Smooth muscle cell of the brain vasculature (primary cell): ENCODE measurements around the gene TENM4.

ENCODE experiments used
- DNase-seq: peaks from one replicate; pipeline ENCODE4 v3.0.0-alpha.2; 2012; ENCODE audit warnings: low read depth, low spot score

The TENM4 gene

GRCh38 chr11:79440571-79441460, at the start of gene TENM4:
TENM4 (minus strand) TSS chr11:79441030; CDS start chr11:79069944, 371,086 bp downstream.
- DNase-seq: peak; percentile 39

- DNase-seq: no peak
These were observed 47.5 kb upstream of the TENM4 start for GRCh38 chr11:79488286-79488685.

- DNase-seq: no peak
These were observed 46.6 kb upstream of the TENM4 start for GRCh38 chr11:79487412-79487811.

GRCh38 chr11:79486242-79486984, 45.6 kb upstream of the TENM4 start:
- no peak for DNase-seq

DNA sequence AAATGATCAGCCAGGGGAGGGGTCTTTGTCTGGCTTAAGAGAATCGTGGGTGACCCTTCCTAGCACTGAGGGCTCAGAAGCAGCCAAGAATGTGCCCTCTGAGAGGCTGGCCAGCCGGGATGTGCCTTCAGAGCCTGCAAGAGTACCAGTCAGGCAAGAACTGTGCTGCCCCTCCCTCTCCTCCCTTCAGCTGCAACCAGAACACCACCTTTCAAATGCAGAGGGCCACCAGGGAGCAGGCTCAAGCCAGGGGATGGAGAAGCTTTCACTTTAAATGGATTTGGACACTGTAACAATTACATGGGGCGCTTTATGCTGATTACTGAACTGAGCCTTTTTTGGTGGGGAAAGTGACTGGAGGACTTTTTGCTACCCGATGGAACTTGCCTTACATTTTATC, 44.9 kb upstream of the TENM4 start:
- no peak for DNase-seq

- DNase-seq: no peak
These were observed 44.0 kb upstream of the TENM4 start for GRCh38 chr11:79484872-79485271.

DNA sequence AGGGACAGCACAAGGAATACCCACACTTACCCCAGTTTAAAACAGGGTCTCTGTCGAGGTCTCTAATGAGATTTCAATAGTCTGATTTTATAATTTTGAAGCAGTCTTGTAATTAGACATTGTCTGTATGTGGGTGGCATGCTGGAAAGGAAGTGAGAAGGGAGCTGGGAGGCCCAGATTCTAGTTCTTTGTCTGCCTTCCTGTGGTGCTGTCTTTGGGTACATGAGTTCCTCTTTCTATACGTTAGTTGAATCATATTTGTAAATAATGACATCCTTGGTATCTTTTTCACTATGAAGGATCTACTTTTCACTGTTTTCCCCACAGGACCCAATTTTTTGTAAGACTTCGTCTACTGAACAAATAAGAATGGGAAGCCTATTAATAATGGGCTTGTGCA, 42.0 kb upstream of the TENM4 start:
- DNase-seq: no peak

GRCh38 chr11:79481795-79482194, 41.0 kb upstream of the TENM4 start:
- no peak for DNase-seq

- no peak for DNase-seq
These were observed 40.0 kb upstream of the TENM4 start for GRCh38 chr11:79480864-79481263.

DNA sequence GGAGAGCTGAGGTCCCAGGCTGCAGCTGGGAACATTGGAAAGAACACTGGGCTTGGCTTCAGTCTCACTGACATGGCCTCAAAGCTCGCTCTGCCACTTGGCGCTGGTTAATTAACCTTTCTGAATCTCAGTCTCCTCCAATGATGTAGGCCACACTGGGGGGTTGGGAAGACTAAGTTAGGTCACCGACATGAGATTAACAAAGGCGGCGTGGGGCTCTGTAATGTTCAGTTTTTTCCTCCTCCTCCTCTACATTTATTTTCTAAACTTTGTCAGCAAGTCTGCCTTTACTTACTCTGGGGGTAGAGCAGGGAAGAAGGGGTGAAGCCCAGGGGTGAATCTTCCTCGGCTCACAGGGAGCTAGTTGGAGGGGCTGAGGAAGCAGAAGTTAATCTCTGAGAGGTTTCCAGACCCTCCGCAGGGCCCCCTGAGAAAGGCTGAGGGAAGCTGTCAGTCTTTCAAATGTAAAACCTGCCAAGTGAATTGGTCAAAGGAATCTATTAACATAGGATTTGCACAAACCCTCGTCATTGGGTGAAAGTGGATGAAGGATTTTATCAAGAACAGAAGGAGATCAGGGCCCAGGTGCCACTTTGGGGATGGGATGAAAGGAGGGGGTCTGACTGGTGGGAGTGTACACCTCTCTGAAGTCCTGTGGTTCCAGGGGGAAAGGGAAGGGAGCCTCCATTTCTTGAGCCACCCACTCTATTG, 32.1 kb upstream of the TENM4 start:
- DNase-seq: no peak

DNA sequence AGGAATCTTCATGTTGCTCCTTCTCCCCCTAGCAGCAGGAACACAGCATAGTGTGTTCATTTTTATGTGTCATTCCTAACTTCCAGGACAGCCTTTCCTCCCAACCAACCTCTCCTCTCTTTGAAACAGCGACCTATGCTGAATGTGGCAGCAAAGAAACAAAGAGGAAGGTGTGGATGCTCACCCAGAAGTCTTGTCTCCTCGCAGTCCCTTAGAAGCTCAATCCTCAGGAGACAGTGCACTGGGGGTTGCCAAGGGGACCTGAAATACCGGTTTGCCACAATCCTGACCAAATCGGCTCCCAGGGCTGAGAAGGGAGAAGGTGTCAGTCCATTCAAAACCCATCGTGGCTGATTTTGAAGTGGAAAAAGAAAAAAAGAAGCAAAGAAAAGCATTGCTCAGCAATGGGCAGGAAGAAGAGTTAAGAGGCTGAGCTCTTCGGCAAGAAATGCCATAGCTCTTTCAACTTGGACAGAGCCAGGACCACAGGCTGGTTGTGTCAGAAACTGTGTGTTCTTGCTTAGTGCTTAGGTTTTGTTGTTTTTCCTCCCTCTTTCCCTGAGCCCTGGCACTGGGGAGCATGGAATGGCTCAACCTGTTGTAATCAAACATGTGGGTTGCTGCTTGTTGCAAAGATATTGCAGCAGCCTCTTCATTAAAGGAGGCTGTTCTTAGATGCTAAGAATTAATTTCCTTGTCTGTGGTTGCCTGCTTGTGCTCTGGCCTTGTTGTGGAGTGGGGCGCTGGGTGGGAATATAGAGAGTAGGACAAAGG, 30.4 kb upstream of the TENM4 start:
- DNase-seq: no peak

DNA sequence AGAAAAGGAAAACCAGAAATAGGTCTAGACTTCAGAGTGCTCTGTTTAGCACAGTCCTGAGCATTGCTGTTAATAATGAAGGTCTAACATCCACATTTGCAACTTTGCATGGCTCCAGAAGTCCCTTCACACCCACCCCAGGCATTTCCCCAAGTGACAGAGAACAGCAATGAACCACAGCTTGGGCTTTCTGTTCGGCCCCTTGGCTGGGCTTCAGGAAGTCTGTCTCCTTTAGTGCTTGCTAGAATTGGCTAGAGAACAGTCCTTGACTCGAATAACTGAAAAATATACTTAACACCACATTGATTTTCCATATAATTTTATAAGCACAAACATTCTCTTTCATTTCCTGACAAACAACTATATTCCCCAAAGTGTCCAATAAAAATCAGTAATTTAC, 29.3 kb upstream of the TENM4 start:
- no peak for DNase-seq

DNA sequence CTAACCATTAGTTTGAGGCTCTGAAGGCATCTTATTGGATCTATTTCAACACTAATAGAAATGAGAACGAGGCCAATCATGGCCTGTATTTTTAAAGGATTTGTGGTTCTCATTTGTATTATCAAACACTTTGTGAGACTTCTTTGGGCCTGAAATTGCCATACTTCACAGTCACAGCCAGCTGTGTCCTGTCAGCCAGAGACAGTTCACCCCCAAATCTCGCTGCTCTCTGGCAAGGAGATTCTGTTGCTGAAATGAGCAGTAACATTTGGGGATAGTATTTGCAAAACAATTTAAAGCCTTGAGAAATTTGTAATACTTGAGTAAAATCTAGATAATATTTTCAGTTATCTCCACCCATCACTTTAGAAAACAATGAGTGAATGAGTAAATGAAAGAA, 26.9 kb upstream of the TENM4 start:
- no peak for DNase-seq

- DNase-seq: no peak
These were observed 25.6 kb upstream of the TENM4 start for GRCh38 chr11:79466411-79466810.

GRCh38 chr11:79465160-79465559, 24.3 kb upstream of the TENM4 start:
- no peak for DNase-seq

- DNase-seq: no peak
These were observed 21.1 kb upstream of the TENM4 start for GRCh38 chr11:79461666-79462645.

GRCh38 chr11:79461144-79461543, 20.3 kb upstream of the TENM4 start:
- DNase-seq: no peak

- DNase-seq: no peak
These were observed 17.9 kb upstream of the TENM4 start for GRCh38 chr11:79458709-79459108.

DNA sequence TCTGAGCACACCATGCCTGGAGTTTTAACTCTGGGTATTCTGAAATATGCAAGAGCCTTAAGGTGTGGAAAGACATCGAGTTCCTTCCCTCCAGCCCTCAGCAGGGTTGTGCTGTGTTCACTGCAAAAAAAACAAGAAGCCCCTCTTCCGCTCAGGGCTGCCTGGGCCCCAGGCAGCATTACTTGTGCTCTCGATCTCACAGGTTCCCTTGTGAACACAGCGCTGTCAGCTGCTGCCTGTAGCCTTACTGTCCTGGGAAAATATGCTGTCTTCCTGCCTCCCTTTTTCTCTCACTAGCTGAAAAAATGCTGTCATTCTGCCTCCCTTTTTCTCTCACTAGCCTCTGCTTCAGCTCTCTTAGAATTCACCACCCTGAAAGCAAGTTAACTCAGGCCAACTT, 15.7 kb upstream of the TENM4 start:
- DNase-seq: no peak

DNA sequence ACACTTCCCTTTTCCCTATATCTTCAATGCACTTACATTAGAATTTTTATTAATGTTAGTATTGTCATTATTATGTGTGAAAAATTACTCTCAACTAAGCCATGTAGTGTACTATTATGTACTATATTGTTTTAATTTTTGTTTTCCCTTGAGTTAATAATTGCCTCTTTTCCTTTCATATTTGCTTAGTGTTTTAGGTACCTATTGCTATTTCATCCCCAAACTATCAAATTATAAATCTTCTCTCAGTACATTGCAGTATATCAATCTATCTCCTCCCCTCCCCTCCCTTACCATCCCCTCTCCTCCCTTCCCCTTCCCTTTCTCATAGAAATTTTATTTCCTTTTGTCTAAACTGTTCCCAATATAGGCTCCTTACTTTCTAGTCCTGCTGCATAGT, 12.8 kb upstream of the TENM4 start:
- DNase-seq: no peak
